ENCODE measurements around the gene UCP3. TPM values are rescaled to one million over a fixed set of nuclear protein-coding genes. Genes with fewer than 3 reads are reported as not detected.

UCP3 gene
- total and polyA plus RNA-seq, 10 of the 15 experiments (the other 5 are each of a cell fraction or from before 2014, with no cell fraction given): 0.02 to 1.9 (median 0.94) TPM

Other genes starting within 250 kb of the UCP3 start
Only the 7 nearest of the 8 such genes appear.
- gene MRPL48, start 221.2 kb downstream of the UCP3 start, total RNA-seq (2014; rRNA removed): 63.1 and 79.3 TPM in 2 replicates
- gene MRPL48, start 221.2 kb downstream of the UCP3 start, total RNA-seq (2014; rRNA removed; fragmentation: Illumina TruSeq; extraction: Trizol): 67.7 and 74.5 TPM in 2 replicates
- gene MRPL48, start 221.2 kb downstream of the UCP3 start, total RNA-seq (2021): 42.2 and 50.6 TPM in 2 replicates
- 92.4 and 101 TPM in 2 replicates for gene MRPL48, start 221.2 kb downstream of the UCP3 start, polyA plus RNA-seq (2011; rRNA removed)
- gene MRPL48, start 221.2 kb downstream of the UCP3 start, polyA plus RNA-seq (2014; fragmentation: Illumina TruSeq; extraction: Trizol): 46.7 and 47.1 TPM in 2 replicates
- gene MRPL48, start 221.2 kb downstream of the UCP3 start, polyA plus RNA-seq (2014; fragmentation: Nextera tagmentation; extraction: Ambion mirVana): 100 to 1,000 TPM; 149 to 159 TPM
- 51.5 and 56.4 TPM in 2 replicates for gene MRPL48, start 221.2 kb downstream of the UCP3 start, polyA plus RNA-seq (2014; rRNA removed)
- 100 to 1,000 TPM; 110 to 113 TPM for gene MRPL48, start 221.2 kb downstream of the UCP3 start, polyA plus RNA-seq (2016; fragmentation: Nextera tagmentation; extraction: Ambion mirVana)
- gene COA4, start 132.2 kb downstream of the UCP3 start, total RNA-seq (2014; rRNA removed): 132 and 146 TPM in 2 replicates
- gene COA4, start 132.2 kb downstream of the UCP3 start, total RNA-seq (2014; rRNA removed; fragmentation: Illumina TruSeq; extraction: Trizol): 107 and 112 TPM in 2 replicates
- gene COA4, start 132.2 kb downstream of the UCP3 start, total RNA-seq (2021): 94.9 and 97.2 TPM in 2 replicates
- 85.2 and 95.5 TPM in 2 replicates for gene COA4, start 132.2 kb downstream of the UCP3 start, polyA plus RNA-seq (2011; rRNA removed)
- 60.1 and 96.4 TPM in 2 replicates for gene COA4, start 132.2 kb downstream of the UCP3 start, polyA plus RNA-seq (2014; fragmentation: Illumina TruSeq; extraction: Trizol)
- gene COA4, start 132.2 kb downstream of the UCP3 start, polyA plus RNA-seq (2014; fragmentation: Nextera tagmentation; extraction: Ambion mirVana): 10 to 100 TPM; 84.8 to 89.1 TPM
- gene COA4, start 132.2 kb downstream of the UCP3 start, polyA plus RNA-seq (2014; rRNA removed): 173 and 180 TPM in 2 replicates
- 100 to 1,000 TPM; 150 to 157 TPM for gene COA4, start 132.2 kb downstream of the UCP3 start, polyA plus RNA-seq (2016; fragmentation: Nextera tagmentation; extraction: Ambion mirVana)
- 13.7 and 15.5 TPM in 2 replicates for gene PAAF1, start 132.1 kb downstream of the UCP3 start, total RNA-seq (2014; rRNA removed)
- 15.2 and 16.2 TPM in 2 replicates for gene PAAF1, start 132.1 kb downstream of the UCP3 start, total RNA-seq (2014; rRNA removed; fragmentation: Illumina TruSeq; extraction: Trizol)
- 25.1 and 25.7 TPM in 2 replicates for gene PAAF1, start 132.1 kb downstream of the UCP3 start, total RNA-seq (2021)
- gene PAAF1, start 132.1 kb downstream of the UCP3 start, polyA plus RNA-seq (2011; rRNA removed): 26.2 and 26.7 TPM in 2 replicates
- 32.1 and 46.4 TPM in 2 replicates for gene PAAF1, start 132.1 kb downstream of the UCP3 start, polyA plus RNA-seq (2014; fragmentation: Illumina TruSeq; extraction: Trizol)
- gene PAAF1, start 132.1 kb downstream of the UCP3 start, polyA plus RNA-seq (2014; fragmentation: Nextera tagmentation; extraction: Ambion mirVana): 10 to 100 TPM; 51.8 to 55.9 TPM
- 17.7 and 19.4 TPM in 2 replicates for gene PAAF1, start 132.1 kb downstream of the UCP3 start, polyA plus RNA-seq (2014; rRNA removed)
- 10 to 100 TPM; 60.2 to 70.6 TPM for gene PAAF1, start 132.1 kb downstream of the UCP3 start, polyA plus RNA-seq (2016; fragmentation: Nextera tagmentation; extraction: Ambion mirVana)
- gene DNAJB13, start 58.1 kb downstream of the UCP3 start, total RNA-seq (2014; rRNA removed): not detected in 2 replicates
- gene DNAJB13, start 58.1 kb downstream of the UCP3 start, total RNA-seq (2014; rRNA removed; fragmentation: Illumina TruSeq; extraction: Trizol): not detected in 2 replicates
- gene DNAJB13, start 58.1 kb downstream of the UCP3 start, total RNA-seq (2021): not detected in 2 replicates
- gene DNAJB13, start 58.1 kb downstream of the UCP3 start, polyA plus RNA-seq (2011; rRNA removed): 0.76 and 0.86 TPM in 2 replicates
- gene DNAJB13, start 58.1 kb downstream of the UCP3 start, polyA plus RNA-seq (2014; fragmentation: Illumina TruSeq; extraction: Trizol): 0.07 TPM in 1 of 2 replicates, not detected in the other
- not detected for gene DNAJB13, start 58.1 kb downstream of the UCP3 start, polyA plus RNA-seq (2014; fragmentation: Nextera tagmentation; extraction: Ambion mirVana)
- gene DNAJB13, start 58.1 kb downstream of the UCP3 start, polyA plus RNA-seq (2014; rRNA removed): 0.15 TPM in 1 of 2 replicates, not detected in the other
- gene DNAJB13, start 58.1 kb downstream of the UCP3 start, polyA plus RNA-seq (2016; fragmentation: Nextera tagmentation; extraction: Ambion mirVana): not detected
- gene UCP2, start 26.2 kb downstream of the UCP3 start, total RNA-seq (2014; rRNA removed): 31.1 and 34.0 TPM in 2 replicates
- 32.9 and 36.0 TPM in 2 replicates for gene UCP2, start 26.2 kb downstream of the UCP3 start, total RNA-seq (2014; rRNA removed; fragmentation: Illumina TruSeq; extraction: Trizol)
- gene UCP2, start 26.2 kb downstream of the UCP3 start, total RNA-seq (2021): 224 and 237 TPM in 2 replicates
- gene UCP2, start 26.2 kb downstream of the UCP3 start, polyA plus RNA-seq (2011; rRNA removed): 27.6 and 52.2 TPM in 2 replicates
- gene UCP2, start 26.2 kb downstream of the UCP3 start, polyA plus RNA-seq (2014; fragmentation: Illumina TruSeq; extraction: Trizol): 122 and 187 TPM in 2 replicates
- gene UCP2, start 26.2 kb downstream of the UCP3 start, polyA plus RNA-seq (2014; fragmentation: Nextera tagmentation; extraction: Ambion mirVana): 100 to 1,000 TPM; 122 to 134 TPM
- gene UCP2, start 26.2 kb downstream of the UCP3 start, polyA plus RNA-seq (2014; rRNA removed): 158 and 175 TPM in 2 replicates
- gene UCP2, start 26.2 kb downstream of the UCP3 start, polyA plus RNA-seq (2016; fragmentation: Nextera tagmentation; extraction: Ambion mirVana): 100 to 1,000 TPM; 228 to 248 TPM
- gene C2CD3, start 161.9 kb upstream of the UCP3 start, total RNA-seq (2014; rRNA removed): 17.4 and 20.1 TPM in 2 replicates
- gene C2CD3, start 161.9 kb upstream of the UCP3 start, total RNA-seq (2014; rRNA removed; fragmentation: Illumina TruSeq; extraction: Trizol): 16.5 and 16.6 TPM in 2 replicates
- 18.0 and 24.0 TPM in 2 replicates for gene C2CD3, start 161.9 kb upstream of the UCP3 start, total RNA-seq (2021)
- 13.5 and 16.2 TPM in 2 replicates for gene C2CD3, start 161.9 kb upstream of the UCP3 start, polyA plus RNA-seq (2011; rRNA removed)
- gene C2CD3, start 161.9 kb upstream of the UCP3 start, polyA plus RNA-seq (2014; fragmentation: Illumina TruSeq; extraction: Trizol): 13.4 and 21.4 TPM in 2 replicates
- 1 to 10 TPM; 2.3 to 2.7 TPM for gene C2CD3, start 161.9 kb upstream of the UCP3 start, polyA plus RNA-seq (2014; fragmentation: Nextera tagmentation; extraction: Ambion mirVana)
- gene C2CD3, start 161.9 kb upstream of the UCP3 start, polyA plus RNA-seq (2014; rRNA removed): 16.3 and 18.6 TPM in 2 replicates
- 10 to 100 TPM; 12.8 to 15.5 TPM for gene C2CD3, start 161.9 kb upstream of the UCP3 start, polyA plus RNA-seq (2016; fragmentation: Nextera tagmentation; extraction: Ambion mirVana)
- 17.9 and 20.5 TPM in 2 replicates for gene PPME1, start 162.2 kb upstream of the UCP3 start, total RNA-seq (2014; rRNA removed)
- 13.3 and 15.7 TPM in 2 replicates for gene PPME1, start 162.2 kb upstream of the UCP3 start, total RNA-seq (2014; rRNA removed; fragmentation: Illumina TruSeq; extraction: Trizol)
- 24.4 and 27.5 TPM in 2 replicates for gene PPME1, start 162.2 kb upstream of the UCP3 start, total RNA-seq (2021)
- gene PPME1, start 162.2 kb upstream of the UCP3 start, polyA plus RNA-seq (2011; rRNA removed): 46.7 and 51.4 TPM in 2 replicates
- gene PPME1, start 162.2 kb upstream of the UCP3 start, polyA plus RNA-seq (2014; fragmentation: Illumina TruSeq; extraction: Trizol): 18.1 and 22.3 TPM in 2 replicates
- gene PPME1, start 162.2 kb upstream of the UCP3 start, polyA plus RNA-seq (2014; fragmentation: Nextera tagmentation; extraction: Ambion mirVana): 1 to 10 TPM; 3.1 to 3.3 TPM
- 14.8 and 19.3 TPM in 2 replicates for gene PPME1, start 162.2 kb upstream of the UCP3 start, polyA plus RNA-seq (2014; rRNA removed)
- 10 to 100 TPM; 28.8 to 30.3 TPM for gene PPME1, start 162.2 kb upstream of the UCP3 start, polyA plus RNA-seq (2016; fragmentation: Nextera tagmentation; extraction: Ambion mirVana)

All from GM12878 (cell line).